ENCODE results near the gene NCOA1. TPM values are rescaled to one million over a fixed set of nuclear protein-coding genes. Genes with fewer than 3 reads are reported as not detected.

NCOA1 gene
- polyA plus RNA-seq, 1 donor from 2014 or later = 23.0 TPM

- Histone ChIP-seq H3K9me3 (ENCODE audit: low read length) (no peaks in the 10 kb centered on the region), H3K27ac (ENCODE audit: low read length) (no peak overlapping the region), H3K79me2 (replicated peaks; ENCODE audit: insufficient read depth, low read length) (no peaks in the 10 kb centered on the region), H3K9ac (ENCODE audit: low read length) (no peak overlapping the region), H3K4me3 (ENCODE audit: low read length) (no peak overlapping the region), H3K4me2 (ENCODE audit: low read length) (no peak overlapping the region), H3F3A (ENCODE audit: insufficient read depth, low read length, poor library complexity, severe bottlenecking) (no peaks in the 10 kb centered on the region), H3K36me3 (ENCODE audit: insufficient read depth, low read length) (no peaks in the 10 kb centered on the region), H3K27me3 (ENCODE audit: insufficient read depth, low read depth, low read length) (no peaks in the 10 kb centered on the region), H2AFZ (ENCODE audit: low read depth, low read length) (no peak overlapping the region), H4K20me1 (ENCODE audit: insufficient read depth) (no peaks in the 10 kb centered on the region), H3K9me2 (ENCODE audit: insufficient read depth, low read length) (no peaks in the 10 kb centered on the region)
- TF ChIP-seq TAF1 (IDR thresholded peaks at IDR 0.05; ENCODE audit: low read depth) (no peak), EP300 (conservative IDR thresholded peaks at IDR 0.05; ENCODE audit: poor library complexity, severe bottlenecking) (no peak), POLR2AphosphoS5 (IDR thresholded peaks at IDR 0.05) (no peak), RAD21 (conservative IDR thresholded peaks at IDR 0.05) (no peak)
Observed at GRCh38 chr2:24667542-24667941, 176.5 kb downstream of the NCOA1 start.

DNA sequence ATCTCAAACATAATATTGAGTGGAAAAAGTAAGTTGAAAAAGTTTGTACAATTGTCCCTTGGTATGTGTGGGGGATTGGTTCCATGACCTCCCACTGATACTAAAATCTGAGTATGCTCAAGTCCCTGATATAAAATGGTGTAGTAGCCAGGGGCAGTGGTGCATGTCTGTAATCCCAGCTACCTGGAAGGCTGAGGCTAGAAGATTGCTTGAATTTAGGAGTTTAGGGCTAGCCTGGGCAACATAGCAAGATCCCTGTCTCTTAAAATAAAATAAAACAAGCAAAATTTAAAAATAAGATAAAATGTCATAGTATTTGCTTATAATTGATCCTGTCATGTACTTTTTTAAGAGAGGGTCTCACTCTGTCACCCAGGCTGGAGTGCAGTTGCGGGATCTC, 180.2 kb downstream of the NCOA1 start:
- Histone ChIP-seq H3K9me2 (ENCODE audit: insufficient read depth, low read length) (no peaks in the 10 kb centered on the region), H3K27ac (ENCODE audit: low read length) (no peak overlapping the region)

More for the DNA sequence above, 180.2 kb downstream of the NCOA1 start:
- H3K9me3 ChIP-seq (ENCODE audit: low read length) = no peaks in the 10 kb centered on the region
- no peak overlapping the region for H3K9ac ChIP-seq (ENCODE audit: low read length)
- H3K36me3 ChIP-seq (ENCODE audit: insufficient read depth, low read length) = no peaks in the 10 kb centered on the region
- H4K20me1 ChIP-seq (ENCODE audit: insufficient read depth) = no peaks in the 10 kb centered on the region
- no peak overlapping the region for H3K4me2 ChIP-seq (ENCODE audit: low read length)
- no peak overlapping the region for H3K4me3 ChIP-seq (ENCODE audit: low read length)
- no peaks in the 10 kb centered on the region for H3K79me2 ChIP-seq (replicated peaks; ENCODE audit: insufficient read depth, low read length)
- no peak overlapping the region for H2AFZ ChIP-seq (ENCODE audit: low read depth, low read length)
- no peaks in the 10 kb centered on the region for H3K27me3 ChIP-seq (ENCODE audit: insufficient read depth, low read depth, low read length)
- no peaks in the 10 kb centered on the region for H3F3A ChIP-seq (ENCODE audit: insufficient read depth, low read length, poor library complexity, severe bottlenecking)
- TF ChIP-seq EZH2 (IDR thresholded peaks at IDR 0.05; ENCODE audit: borderline replicate concordance, insufficient read depth, low read length, poor library complexity, severe bottlenecking) (no peak), TAF1 (IDR thresholded peaks at IDR 0.05; ENCODE audit: low read depth) (no peak), EP300 (conservative IDR thresholded peaks at IDR 0.05; ENCODE audit: poor library complexity, severe bottlenecking) (no peak), SMC3 (conservative IDR thresholded peaks at IDR 0.05; ENCODE audit: poor library complexity) (no peak), RAD21 (conservative IDR thresholded peaks at IDR 0.05) (no peak), MXI1 (conservative IDR thresholded peaks at IDR 0.05; ENCODE audit: poor library complexity, severe bottlenecking) (no peak), REST (IDR thresholded peaks at IDR 0.05; ENCODE audit: borderline replicate concordance) (no peak), POLR2AphosphoS5 (IDR thresholded peaks at IDR 0.05) (no peak)
- TF ChIP-seq, protein P1, sequence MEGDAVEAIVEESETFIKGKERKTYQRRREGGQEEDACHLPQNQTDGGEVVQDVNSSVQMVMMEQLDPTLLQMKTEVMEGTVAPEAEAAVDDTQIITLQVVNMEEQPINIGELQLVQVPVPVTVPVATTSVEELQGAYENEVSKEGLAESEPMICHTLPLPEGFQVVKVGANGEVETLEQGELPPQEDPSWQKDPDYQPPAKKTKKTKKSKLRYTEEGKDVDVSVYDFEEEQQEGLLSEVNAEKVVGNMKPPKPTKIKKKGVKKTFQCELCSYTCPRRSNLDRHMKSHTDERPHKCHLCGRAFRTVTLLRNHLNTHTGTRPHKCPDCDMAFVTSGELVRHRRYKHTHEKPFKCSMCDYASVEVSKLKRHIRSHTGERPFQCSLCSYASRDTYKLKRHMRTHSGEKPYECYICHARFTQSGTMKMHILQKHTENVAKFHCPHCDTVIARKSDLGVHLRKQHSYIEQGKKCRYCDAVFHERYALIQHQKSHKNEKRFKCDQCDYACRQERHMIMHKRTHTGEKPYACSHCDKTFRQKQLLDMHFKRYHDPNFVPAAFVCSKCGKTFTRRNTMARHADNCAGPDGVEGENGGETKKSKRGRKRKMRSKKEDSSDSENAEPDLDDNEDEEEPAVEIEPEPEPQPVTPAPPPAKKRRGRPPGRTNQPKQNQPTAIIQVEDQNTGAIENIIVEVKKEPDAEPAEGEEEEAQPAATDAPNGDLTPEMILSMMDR (IDR thresholded peaks at IDR 0.05; ENCODE audit: poor library complexity, severe bottlenecking) = no peak
